ENCODE measurements around the gene VSX2. TPM values are rescaled to one million over a fixed set of nuclear protein-coding genes. Genes with fewer than 3 reads are reported as not detected.

The VSX2 gene
- total RNA-seq, 1 experiment from 2014 or later, result not detected

DNA sequence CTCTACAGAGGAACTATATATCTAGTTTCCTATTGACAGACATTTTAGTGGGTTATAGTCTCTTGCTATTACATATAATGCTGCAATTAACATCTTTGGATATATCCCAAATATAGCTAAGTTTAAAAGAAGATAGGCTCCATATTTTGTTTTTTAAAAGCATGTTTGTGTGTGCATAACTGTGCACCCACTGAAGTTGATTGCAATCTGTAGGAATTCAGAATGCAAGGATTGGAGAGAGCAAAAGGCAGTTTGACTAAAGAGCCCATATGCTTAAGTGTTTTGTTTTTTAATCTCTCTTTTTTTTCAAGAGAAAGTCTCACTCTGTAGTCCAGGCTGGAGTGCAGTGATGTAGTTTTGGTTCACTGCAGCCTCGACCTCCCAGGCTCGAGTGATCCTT, 72.9 kb downstream of the VSX2 start:
- Histone ChIP-seq H4K20me1 (ENCODE audit: control insufficient read depth, insufficient read depth, insufficient read length) (no peaks in the 10 kb centered on the region), H3K4me1 (ENCODE audit: insufficient read depth, low read length) (no peaks in the 10 kb centered on the region), H3K23ac (ENCODE audit: insufficient read length, low read depth, low read length) (no peak overlapping the region), H3K23me2 (ENCODE audit: insufficient read length, low read depth, low read length, poor library complexity, severe bottlenecking) (no peaks in the 10 kb centered on the region), H3K27me3 (ENCODE audit: insufficient read depth, low read length) (no peaks in the 10 kb centered on the region), H3K18ac (ENCODE audit: insufficient read length, low read depth, low read length) (no peak overlapping the region), H3K79me1 (ENCODE audit: insufficient read depth, low read depth, low read length, poor library complexity, severe bottlenecking) (no peaks in the 10 kb centered on the region), H2BK5ac (ENCODE audit: insufficient read length, low read length) (no peak overlapping the region), H2BK120ac (ENCODE audit: low read depth, low read length, poor library complexity, severe bottlenecking) (no peak overlapping the region), H3K79me2 (ENCODE audit: insufficient read depth, low read length) (no peaks in the 10 kb centered on the region), H2BK15ac (ENCODE audit: low read depth, low read length) (no peak overlapping the region), H3T11ph (ENCODE audit: low read length) (no peak overlapping the region), H4K5ac (ENCODE audit: insufficient read length, low read depth, low read length) (no peak overlapping the region), H3K4me2 (ENCODE audit: insufficient read depth, insufficient read length, low read length) (no peak overlapping the region), H3K27ac (ENCODE audit: insufficient read length, low read depth, low read length) (no peak overlapping the region), H3K14ac (ENCODE audit: insufficient read depth, low read length) (no peak overlapping the region), H2BK12ac (ENCODE audit: insufficient read length, low read depth, low read length) (no peak overlapping the region), H3K9me3 (ENCODE audit: control insufficient read depth, low read depth, low read length) (no peaks in the 10 kb centered on the region), H3K9ac (ENCODE audit: extremely low read depth, insufficient read length, low read length) (no peak overlapping the region), H3K56ac (ENCODE audit: insufficient read length, low read depth, low read length) (no peak overlapping the region), H3K4ac (ENCODE audit: low read depth, low read length) (no peak overlapping the region), H2AK5ac (ENCODE audit: insufficient read length, low read length) (no peak overlapping the region), H2BK20ac (ENCODE audit: low read depth, low read length, poor library complexity, severe bottlenecking) (no peak overlapping the region), H2AFZ (ENCODE audit: low read length) (no peak overlapping the region), H4K91ac (ENCODE audit: insufficient read length, low read depth, low read length) (no peak overlapping the region), H4K8ac (replicated peaks; ENCODE audit: insufficient read length, low read depth, low read length) (no peak overlapping the region)
- Mint-ChIP-seq H3K27ac (no peak overlapping the region), H3K4me1 (peaks cover 3 to 4% of the 10 kb centered on the region in 2 experiments; a peak in 1 of 4 replicates), H3K9me3 (no peaks in the 10 kb centered on the region), H3K36me3 (ENCODE audit: insufficient read depth in 1 of 3, low read depth in 3 of 3) (no peaks in the 10 kb centered on the region), H3K27me3 (ENCODE audit: low read depth) (no peaks in the 10 kb centered on the region; the same call in 1 of the 2 replicates), H3K4me3 (no peak overlapping the region)
- TF ChIP-seq, protein P1, sequence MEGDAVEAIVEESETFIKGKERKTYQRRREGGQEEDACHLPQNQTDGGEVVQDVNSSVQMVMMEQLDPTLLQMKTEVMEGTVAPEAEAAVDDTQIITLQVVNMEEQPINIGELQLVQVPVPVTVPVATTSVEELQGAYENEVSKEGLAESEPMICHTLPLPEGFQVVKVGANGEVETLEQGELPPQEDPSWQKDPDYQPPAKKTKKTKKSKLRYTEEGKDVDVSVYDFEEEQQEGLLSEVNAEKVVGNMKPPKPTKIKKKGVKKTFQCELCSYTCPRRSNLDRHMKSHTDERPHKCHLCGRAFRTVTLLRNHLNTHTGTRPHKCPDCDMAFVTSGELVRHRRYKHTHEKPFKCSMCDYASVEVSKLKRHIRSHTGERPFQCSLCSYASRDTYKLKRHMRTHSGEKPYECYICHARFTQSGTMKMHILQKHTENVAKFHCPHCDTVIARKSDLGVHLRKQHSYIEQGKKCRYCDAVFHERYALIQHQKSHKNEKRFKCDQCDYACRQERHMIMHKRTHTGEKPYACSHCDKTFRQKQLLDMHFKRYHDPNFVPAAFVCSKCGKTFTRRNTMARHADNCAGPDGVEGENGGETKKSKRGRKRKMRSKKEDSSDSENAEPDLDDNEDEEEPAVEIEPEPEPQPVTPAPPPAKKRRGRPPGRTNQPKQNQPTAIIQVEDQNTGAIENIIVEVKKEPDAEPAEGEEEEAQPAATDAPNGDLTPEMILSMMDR (conservative IDR thresholded peaks at IDR 0.05), result no peak
- DNase-seq, result no peak
- WGBS (ENCODE audit: extremely low coverage, insufficient read length, low lambda C conversion rate), result no CpG with 5 or more reads among the region's 2 CpGs

Other genes with a start within 250 kb of the VSX2 start
- 6.8 and 7.7 TPM in 2 replicates for gene ENTPD5, start 220.2 kb upstream of the VSX2 start, total RNA-seq (2021)
- 0.61 and 0.66 TPM in 2 replicates for gene BBOF1, start 220.1 kb upstream of the VSX2 start, total RNA-seq (2021)
- gene ALDH6A1, start 155.0 kb upstream of the VSX2 start, total RNA-seq (2021), result 36.8 and 37.8 TPM in 2 replicates
- 9.9 and 11.0 TPM in 2 replicates for gene LIN52, start 154.5 kb upstream of the VSX2 start, total RNA-seq (2021)
- gene ABCD4, start 63.5 kb downstream of the VSX2 start, total RNA-seq (2021), result 79.1 and 80.9 TPM in 2 replicates
- gene VRTN, start 109.0 kb downstream of the VSX2 start, total RNA-seq (2021), result 104 and 105 TPM in 2 replicates
- gene SYNDIG1L, start 186.8 kb downstream of the VSX2 start, total RNA-seq (2021), result 0.22 and 0.33 TPM in 2 replicates

All from H9 (cell line).